Esophagus muscularis mucosa (tissue), 4 donors: ENCODE measurements around the gene PDCD6IP. TPM values are rescaled to one million over a fixed set of nuclear protein-coding genes. Genes with fewer than 3 reads are reported as not detected.

Experiments used
- DNase-seq: peaks from one replicate; pipeline ENCODE4 v3.0.0-alpha.2; 2017; ENCODE audit errors: extremely low spot score
- H3K27ac ChIP-seq, 4 donors: fragments of 200-600 bp; sonication (generic); replicated peaks in 1 of 4; 1 replicate in 3 of 4; 2 replicates in 1 of 4; pipeline ENCODE4 v1.5.1; 2016 to 2019; ENCODE audit warnings: mild to moderate bottlenecking in 1 of 4
- H3K27me3 ChIP-seq, 4 donors: fragments of 200-600 bp; sonication (generic); one replicate each; pipeline versions ENCODE4 v1.5.1 to v1.6.0; 2016 to 2019
- H3K36me3 ChIP-seq, 4 donors: fragments of 200-600 bp; sonication (generic); one replicate each; pipeline ENCODE4 v1.5.1; 2016 to 2019
- H3K4me1 ChIP-seq, 4 donors: fragments of 200-600 bp; sonication (generic); one replicate each; pipeline ENCODE4 v1.5.1; 2016 to 2019
- H3K4me3 ChIP-seq, 4 donors: fragments of 200-600 bp; sonication (generic); 1 replicate in 2 of 4; 2 replicates in 2 of 4; pipeline ENCODE4 v1.5.1; 2016 to 2019; ENCODE audit warnings: mild to moderate bottlenecking in 4 of 4, moderate library complexity in 1 of 4
- H3K9me3 ChIP-seq, 4 donors: fragments of 200-600 bp; sonication (generic); 1 replicate in 3 of 4; 2 replicates in 1 of 4; pipeline ENCODE4 v1.5.1; 2016 to 2019
- CTCF ChIP-seq, 3 experiments: fragments of 200-600 bp in 2 of 3; fragments of 450-650 bp in 1 of 3; sonication (generic) in 2 of 3; IDR thresholded peaks; one replicate each; pipeline ENCODE4 v1.5.1; 2017 to 2019; ENCODE audit warnings: antibody characterized with exemption in 3 of 3, mild to moderate bottlenecking in 2 of 3, moderate library complexity in 1 of 3
- EP300 ChIP-seq: sonication (generic); formaldehyde crosslinking; IDR thresholded peaks from one replicate; pipeline ENCODE4 v1.6.1; 2017; ENCODE audit warnings: antibody characterized with exemption
- POLR2A ChIP-seq: fragments of 450-650 bp; IDR thresholded peaks from one replicate; pipeline ENCODE4 v1.6.1; 2017; ENCODE audit warnings: antibody characterized with exemption, moderate library complexity, mild to moderate bottlenecking, low read depth
- POLR2AphosphoS5 ChIP-seq, 2 donors: sonication (generic); formaldehyde crosslinking; IDR thresholded peaks; one replicate each; pipeline ENCODE4 v1.6.1; 2017; ENCODE audit warnings: antibody characterized with exemption in 2 of 2
- WGBS: methylation state at CpG from one replicate; pipeline ENCODE4 v1.1.5; 2018; 5-methylcytosine and 5-hydroxymethylcytosine counted together
- intact Hi-C: fragments of 100-400 bp; cut with DNase I; formaldehyde crosslinking; loops from one replicate; pipeline ENCODE4 v1.15.1; 2023
- total RNA-seq, 4 donors: library from RNA; depleted of rRNA; stranded (reverse); fragments of >200 nt; gene quantifications; one replicate each; pipeline versions ENCODE4 v1.1.0 to v1.2.1, GENCODE V29; 2016

PDCD6IP gene
- total RNA-seq, 4 donors from 2014 or later: 88.0 to 192 (median 145) TPM

DNA sequence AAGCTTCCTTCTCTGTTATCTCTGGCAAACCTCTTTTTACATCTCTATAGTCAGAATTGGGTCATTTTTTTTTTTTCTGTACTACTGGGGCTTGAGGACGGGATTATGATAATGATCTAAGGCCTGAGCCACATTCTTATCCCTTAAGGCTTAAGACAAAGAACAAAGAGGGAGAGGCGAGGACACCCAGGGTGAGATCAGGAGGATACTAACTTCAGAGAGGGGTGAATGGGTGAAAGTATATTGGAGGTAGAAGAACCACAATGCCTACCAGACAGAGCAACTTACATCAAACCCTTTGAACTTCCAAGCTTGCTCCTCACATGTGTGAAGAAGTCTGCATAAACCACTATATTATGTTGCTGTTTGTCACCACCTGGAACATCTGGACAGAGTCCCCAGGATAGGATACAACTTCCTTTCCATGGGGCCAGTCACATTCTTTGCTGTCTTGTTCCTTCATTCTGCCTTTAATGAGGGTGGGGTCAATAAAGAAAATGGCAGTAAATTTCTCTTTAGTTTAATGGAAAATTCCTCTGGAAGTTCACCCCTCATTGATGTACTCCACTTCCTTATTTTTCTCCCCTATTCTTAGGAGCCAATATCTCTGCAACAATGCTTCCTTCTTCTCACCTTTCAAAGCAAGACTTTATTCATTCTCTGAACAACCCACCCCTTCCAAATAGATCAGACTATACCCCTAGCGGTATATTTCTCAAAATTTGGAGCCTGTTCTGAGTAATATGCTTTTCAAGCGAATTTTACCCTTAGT, 9.1 kb upstream of the PDCD6IP start:
- H3K9me3 ChIP-seq: no peaks in the 10 kb centered on the region
- peaks cover 0 to 6% (median 4%) of the 10 kb centered on the region in 4 donors for H3K4me1 ChIP-seq
- TF ChIP-seq CTCF (IDR thresholded peaks at IDR 0.05) (no peak), EP300 (no peak), POLR2AphosphoS5 (IDR thresholded peaks at IDR 0.05) (no peak), POLR2A (no peak)
- H3K27me3 ChIP-seq: no peaks in the 10 kb centered on the region
- H3K27ac ChIP-seq: no peak overlapping the region
- intact Hi-C loops: loop anchor here (5.0 kb wide), 1 partner anchor 72 kb away; the partner anchor contains the start of gene CLASP2
- no peak overlapping the region for H3K4me3 ChIP-seq
- DNase-seq: no peak
- WGBS: 71% methylated on average over 4 of the region's 4 CpGs
- no peaks in the 10 kb centered on the region for H3K36me3 ChIP-seq

GRCh38 chr3:33790091-33790490, 8.3 kb upstream of the PDCD6IP start:
- Histone ChIP-seq H3K4me1 (peaks cover 0 to 6% (median 4%) of the 10 kb centered on the region in 4 donors), H3K9me3 (no peaks in the 10 kb centered on the region), H3K27ac (no peak overlapping the region), H3K36me3 (no peaks in the 10 kb centered on the region), H3K27me3 (no peaks in the 10 kb centered on the region), H3K4me3 (no peak overlapping the region)
- TF ChIP-seq POLR2AphosphoS5 (IDR thresholded peaks at IDR 0.05) (no peak), CTCF (IDR thresholded peaks at IDR 0.05) (no peak), EP300 (no peak), POLR2A (no peak)
- no peak for DNase-seq
- intact Hi-C loops: no loop called here
- WGBS: 89% methylated on average over 3 of the region's 3 CpGs

DNA sequence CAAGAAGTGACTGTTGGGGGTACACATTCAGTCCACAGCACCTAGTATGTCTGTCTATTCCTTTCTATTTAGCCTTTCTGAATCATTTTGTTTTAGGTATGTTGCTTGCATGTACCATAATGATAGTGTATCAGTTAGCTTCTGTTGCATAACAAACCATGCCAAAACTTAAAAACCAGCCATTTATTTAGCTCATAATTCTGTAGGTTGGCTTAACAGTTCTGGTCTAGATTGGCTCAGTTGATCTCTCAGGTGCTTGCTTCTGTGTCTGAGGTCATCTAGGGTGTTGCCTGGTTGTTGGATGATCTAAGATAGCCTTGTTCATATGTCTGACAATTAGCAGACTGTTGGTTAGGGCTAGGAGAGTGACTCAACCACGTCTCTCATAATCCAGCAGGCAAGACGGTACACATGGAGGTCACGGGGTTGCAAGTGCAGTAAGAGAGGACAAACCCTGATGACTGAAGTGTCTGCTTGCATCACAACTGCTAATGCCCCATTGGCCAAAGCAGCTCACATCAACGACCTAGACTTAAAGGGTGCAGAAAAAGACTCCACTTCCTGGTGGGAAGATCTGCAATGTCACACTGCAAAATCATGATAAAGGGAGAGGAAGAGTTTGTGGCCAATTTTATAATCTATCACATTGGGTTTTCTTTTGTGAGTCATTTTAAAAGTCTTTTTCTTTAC, 6.8 kb upstream of the PDCD6IP start:
- H3K36me3 ChIP-seq: no peaks in the 10 kb centered on the region
- no peaks in the 10 kb centered on the region for H3K27me3 ChIP-seq
- DNase-seq: no peak
- intact Hi-C loops: no loop called here
- 63% methylated on average over 4 of the region's 4 CpGs for WGBS
- H3K27ac ChIP-seq: no peak overlapping the region
- no peak for TF ChIP-seq CTCF (IDR thresholded peaks at IDR 0.05)
- TF ChIP-seq POLR2AphosphoS5 (IDR thresholded peaks at IDR 0.05): no peak
- TF ChIP-seq POLR2A: no peak
- no peak for TF ChIP-seq EP300
- H3K4me3 ChIP-seq: no peak overlapping the region
- peaks cover 0 to 6% (median 4%) of the 10 kb centered on the region in 4 donors for H3K4me1 ChIP-seq
- H3K9me3 ChIP-seq: no peaks in the 10 kb centered on the region

DNA sequence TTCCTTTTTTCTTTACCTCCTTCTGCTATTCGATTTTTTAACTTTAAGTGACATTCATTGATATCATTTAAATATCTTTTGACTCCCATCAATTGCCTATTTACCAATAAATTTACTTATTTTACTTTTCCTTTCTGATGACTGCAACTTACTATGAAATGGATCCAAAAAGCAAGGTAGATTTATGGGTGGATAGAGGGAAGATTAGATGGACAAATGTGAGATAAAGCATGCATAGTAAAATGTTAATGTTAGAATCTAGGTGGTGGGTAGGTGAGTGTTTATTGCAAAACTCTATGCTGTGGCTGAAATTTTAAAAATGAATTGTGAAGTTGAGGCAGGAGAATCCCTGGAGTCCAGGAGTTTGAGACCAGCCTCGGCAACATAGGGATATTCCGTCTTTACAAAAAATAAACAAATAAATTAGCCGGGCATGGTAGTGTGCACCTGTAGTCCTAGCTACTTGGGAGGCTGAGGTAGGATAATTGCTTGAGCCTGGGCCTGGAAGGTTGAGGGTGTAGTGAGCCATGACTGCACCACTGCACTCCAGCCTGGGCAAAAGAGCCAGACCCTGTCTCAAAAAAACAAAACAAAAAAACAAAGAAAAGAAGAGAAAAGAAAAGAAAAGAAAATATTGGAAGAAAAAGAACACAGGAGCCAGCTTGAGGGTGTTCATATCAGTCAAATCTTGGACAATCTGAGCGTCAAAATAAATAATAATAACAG, 6.1 kb upstream of the PDCD6IP start:
- no peak for TF ChIP-seq POLR2AphosphoS5 (IDR thresholded peaks at IDR 0.05)
- 86% methylated on average over 5 of the region's 5 CpGs for WGBS
- no peaks in the 10 kb centered on the region for H3K9me3 ChIP-seq
- H3K27ac ChIP-seq: no peak overlapping the region
- H3K4me1 ChIP-seq: peaks cover 0 to 2% (median 2%) of the 10 kb centered on the region in 4 donors
- no peak overlapping the region for H3K4me3 ChIP-seq
- intact Hi-C loops: no loop called here
- H3K36me3 ChIP-seq: no peaks in the 10 kb centered on the region
- DNase-seq: no peak
- no peaks in the 10 kb centered on the region for H3K27me3 ChIP-seq

GRCh38 chr3:33795131-33795530, 3.3 kb upstream of the PDCD6IP start:
- intact Hi-C loops: no loop called here
- peaks cover 13 to 21% (median 19%) of the 10 kb centered on the region in 4 donors for H3K4me1 ChIP-seq

More at GRCh38 chr3:33795131-33795530, 3.3 kb upstream of the PDCD6IP start:
- Histone ChIP-seq H3K9me3 (no peaks in the 10 kb centered on the region), H3K27me3 (no peaks in the 10 kb centered on the region), H3K36me3 (no peaks in the 10 kb centered on the region), H3K4me3 (no peak overlapping the region), H3K27ac (no peak overlapping the region)
- TF ChIP-seq POLR2AphosphoS5 (IDR thresholded peaks at IDR 0.05): no peak
- TF ChIP-seq EP300: no peak
- TF ChIP-seq POLR2A: no peak
- no peak for TF ChIP-seq CTCF (IDR thresholded peaks at IDR 0.05)
- DNase-seq: no peak
